Adrenal gland (tissue), 12 donors: ENCODE results near the gene ANGPT4. TPM values are rescaled to one million over a fixed set of nuclear protein-coding genes. Genes with fewer than 3 reads are reported as not detected.

Source experiments
- DNase-seq, 7 donors: peaks; one replicate each; pipeline ENCODE4 v3.0.0-alpha.2; 2019 to 2020
- H3K27ac ChIP-seq, 5 donors: fragments of 200-600 bp; sonication (generic) in 4 of 5; 1 replicate in 3 of 5; 2 replicates in 2 of 5; pipeline versions ENCODE4 v1.5.1 to v1.8.0; 2016 to 2020; ENCODE audit warnings: mild to moderate bottlenecking in 1 of 5
- H3K27me3 ChIP-seq: fragments of 200-600 bp; 2 replicates; pipeline ENCODE4 v1.8.0; 2021
- H3K36me3 ChIP-seq, 2 donors: fragments of 200-600 bp; replicated peaks in 1 of 2; 1 replicate in 1 of 2; 2 replicates in 1 of 2; pipeline versions ENCODE4 v1.5.1 to v1.8.0; 2018 to 2022
- H3K4me1 ChIP-seq, 2 donors: fragments of 200-600 bp; replicated peaks in 1 of 2; 1 replicate in 1 of 2; 2 replicates in 1 of 2; pipeline versions ENCODE4 v1.5.1 to v1.8.0; 2018 to 2021
- H3K4me3 ChIP-seq, 4 donors: fragments of 200-600 bp; sonication (generic) in 3 of 4; one replicate each; pipeline ENCODE4 v1.5.1; 2016 to 2018
- H3K9me3 ChIP-seq, 3 donors: fragments of 200-600 bp; sonication (generic) in 1 of 3; replicated peaks in 1 of 3; 1 replicate in 2 of 3; 2 replicates in 1 of 3; pipeline versions ENCODE4 v1.5.1 to v1.8.0; 2016 to 2021
- POLR2A ChIP-seq, 2 donors: fragments of 450-650 bp; IDR thresholded peaks; one replicate each; pipeline ENCODE4 v1.6.1; 2017; ENCODE audit warnings: antibody characterized with exemption in 2 of 2, mild to moderate bottlenecking in 2 of 2, moderate library complexity in 1 of 2
- WGBS, 4 donors: extraction: QIAGEN DNeasy Blood & Tissue Kit in 2 of 4; methylation state at CpG; one replicate each; pipeline versions ENCODE4 v1.1.5 to v1.1.7; 2013 to 2017; 5-methylcytosine and 5-hydroxymethylcytosine counted together
- intact Hi-C, 2 donors: fragments of 100-400 bp; cut with DNase I; formaldehyde crosslinking; loops; one replicate each; pipeline versions ENCODE4 v1.14.1 to v1.15.0; 2022 to 2023
- polyA plus RNA-seq, 3 donors: library from polyadenylated mRNA; stranded (reverse); fragments of 200-250 nt in 2 of 3; fragments of 350-450 nt in 1 of 3; fragmentation: Illumina TruSeq in 1 of 3; extraction: RNeasy Lipid Tissue Mini Kit (QIAGEN cat#74804) in 1 of 3; gene quantifications; one replicate each; pipeline ENCODE4 v1.2.3, GENCODE V29; 2013 to 2014
- total RNA-seq, 9 donors: library from RNA; depleted of rRNA in 4 of 9; stranded (reverse); fragments of >200 nt in 4 of 9; fragments of 120-200 nt in 1 of 9; fragmentation: NEBNext Ultra II Directional in 1 of 9; extraction: Animal tissue kit (Norgen Biotek cat#: 25700) in 1 of 9; gene quantifications; one replicate each; pipeline versions ENCODE4 v1.1.0 to v1.2.4, GENCODE V29; 2013 to 2023
- TF ChIP-seq, protein P1 (sequence below), 6 experiments: fragments of 450-650 bp in 4 of 6; fragments of 200-600 bp in 2 of 6; sonication (generic) in 1 of 6; IDR thresholded peaks; 1 replicate in 5 of 6; 2 replicates in 1 of 6; pipeline versions ENCODE4 v1.5.1 to v1.8.0; 2016 to 2021; ENCODE audit warnings: antibody characterized with exemption in 6 of 6, mild to moderate bottlenecking in 2 of 6, moderate library complexity in 1 of 6
- donor health status: healthy with polysubstance abuse.
- donor health status: Bipolar disorder and iron deficiency.
- donor health status: DM: yes; HTN: yes; CAD: no.
- donor health status: DM: no; HTN: no; CAD: no.
- donor health status: DM: no; HTN: no; CAD: no.
- donor health status: DM: yes; HTN: yes; CAD: no.

ANGPT4 gene
- total and polyA plus RNA-seq, 12 donors = 0.06 to 1.0 (median 0.27) TPM; not detected in 1

DNA sequence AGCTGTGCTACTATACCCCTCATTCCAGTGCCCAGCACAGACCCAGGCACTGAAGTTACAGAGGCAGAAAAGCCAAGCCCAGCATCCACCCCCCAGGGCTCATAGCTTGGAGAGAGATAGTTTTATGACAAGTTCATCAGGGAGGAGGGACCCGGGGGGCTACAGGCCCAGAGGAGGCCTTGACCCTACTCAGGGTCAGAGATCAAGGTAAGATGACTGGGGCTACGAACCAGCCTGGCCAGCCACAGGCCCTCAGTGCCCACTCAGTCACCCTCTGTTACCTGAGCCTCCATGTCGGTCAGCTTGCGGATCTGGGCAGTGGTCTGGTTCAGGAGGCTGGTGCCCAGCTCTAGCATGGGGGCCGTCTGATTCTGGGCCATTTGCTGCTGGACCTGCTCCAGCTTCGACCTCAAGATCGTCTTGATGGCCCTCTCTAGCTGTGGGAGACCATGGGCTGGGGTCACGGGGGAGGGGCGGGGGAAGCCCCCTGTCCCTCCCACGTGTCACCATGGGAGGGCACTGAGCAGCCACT is 26.1 kb downstream of the ANGPT4 start:
- TF ChIP-seq, protein P1, sequence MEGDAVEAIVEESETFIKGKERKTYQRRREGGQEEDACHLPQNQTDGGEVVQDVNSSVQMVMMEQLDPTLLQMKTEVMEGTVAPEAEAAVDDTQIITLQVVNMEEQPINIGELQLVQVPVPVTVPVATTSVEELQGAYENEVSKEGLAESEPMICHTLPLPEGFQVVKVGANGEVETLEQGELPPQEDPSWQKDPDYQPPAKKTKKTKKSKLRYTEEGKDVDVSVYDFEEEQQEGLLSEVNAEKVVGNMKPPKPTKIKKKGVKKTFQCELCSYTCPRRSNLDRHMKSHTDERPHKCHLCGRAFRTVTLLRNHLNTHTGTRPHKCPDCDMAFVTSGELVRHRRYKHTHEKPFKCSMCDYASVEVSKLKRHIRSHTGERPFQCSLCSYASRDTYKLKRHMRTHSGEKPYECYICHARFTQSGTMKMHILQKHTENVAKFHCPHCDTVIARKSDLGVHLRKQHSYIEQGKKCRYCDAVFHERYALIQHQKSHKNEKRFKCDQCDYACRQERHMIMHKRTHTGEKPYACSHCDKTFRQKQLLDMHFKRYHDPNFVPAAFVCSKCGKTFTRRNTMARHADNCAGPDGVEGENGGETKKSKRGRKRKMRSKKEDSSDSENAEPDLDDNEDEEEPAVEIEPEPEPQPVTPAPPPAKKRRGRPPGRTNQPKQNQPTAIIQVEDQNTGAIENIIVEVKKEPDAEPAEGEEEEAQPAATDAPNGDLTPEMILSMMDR (IDR thresholded peaks at IDR 0.05) = no peak
- no peak for TF ChIP-seq POLR2A (IDR thresholded peaks at IDR 0.05)
- 52 to 73% (median 72%) methylated on average over 6 to 10 of the region's 10 CpGs; no CpG with 5 or more reads in 1 of the 4 donors for WGBS, 4 donors

DNA sequence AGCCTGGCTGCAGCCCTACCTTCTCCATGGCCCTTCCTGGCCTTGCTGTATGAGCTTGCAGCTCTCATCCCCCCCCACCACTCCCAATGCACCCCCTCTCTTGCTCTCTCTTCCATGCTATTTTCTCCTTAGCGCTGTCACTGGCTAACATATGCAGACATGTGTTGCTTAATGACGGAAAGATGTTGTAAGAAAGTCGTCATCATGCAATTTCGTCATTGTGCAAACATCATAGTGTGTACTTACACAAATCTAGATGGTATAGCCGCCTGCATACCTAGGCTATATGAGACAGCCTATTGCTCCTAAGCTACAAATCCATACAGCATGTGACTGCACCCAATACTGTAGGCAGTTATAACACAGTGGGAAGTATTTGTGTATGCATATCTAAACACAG is 27.0 kb downstream of the ANGPT4 start:
- no peak overlapping the region for H3K27ac ChIP-seq
- 74 to 90% (median 81%) methylated on average over 5 of the region's 5 CpGs for WGBS, 4 donors
- H3K4me3 ChIP-seq = no peak overlapping the region
- peaks cover 10% of the 10 kb centered on the region for H3K27me3 ChIP-seq
- no peak for TF ChIP-seq POLR2A (IDR thresholded peaks at IDR 0.05)
- TF ChIP-seq, protein P1 (IDR thresholded peaks at IDR 0.05) = no peak
- no peak for DNase-seq
- peaks cover 0 to 14% of the 10 kb centered on the region in 2 donors for H3K4me1 ChIP-seq
- no peaks in the 10 kb centered on the region for H3K9me3 ChIP-seq
- intact Hi-C loops = no loop called here
- no peaks in the 10 kb centered on the region for H3K36me3 ChIP-seq

More for the DNA sequence above, 26.1 kb downstream of the ANGPT4 start:
- Histone ChIP-seq H3K9me3 (no peaks in the 10 kb centered on the region), H3K4me1 (peaks cover 0 to 14% of the 10 kb centered on the region in 2 donors), H3K36me3 (no peaks in the 10 kb centered on the region), H3K27me3 (peaks cover 4% of the 10 kb centered on the region), H3K4me3 (no peak overlapping the region), H3K27ac (peak overlapping the region in 1 of 5 donors; percentile 22)
- no peak for DNase-seq
- intact Hi-C loops = no loop called here

DNA sequence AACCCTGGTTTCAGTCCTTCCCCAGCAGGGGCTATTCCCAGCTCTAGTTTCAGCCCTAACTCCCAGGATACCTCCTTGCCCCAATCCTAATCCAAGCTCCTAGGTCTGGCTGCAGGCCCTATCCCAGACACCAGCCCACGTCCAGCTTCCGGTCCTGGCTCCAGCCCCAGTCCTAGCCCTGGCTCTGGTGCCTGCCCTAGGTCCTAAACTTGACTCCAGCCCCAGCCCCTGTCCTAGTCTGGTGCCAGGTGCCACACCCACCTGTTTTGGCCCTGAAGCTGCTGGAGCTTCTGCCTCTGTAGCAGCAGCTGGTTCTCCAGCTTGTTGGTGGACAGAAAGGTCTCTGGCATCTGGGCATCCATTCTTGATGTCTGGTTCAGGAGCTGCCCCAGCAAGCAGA is 28.1 kb downstream of the ANGPT4 start:
- no peak overlapping the region for H3K27ac ChIP-seq
- H3K4me1 ChIP-seq = peaks cover 0 to 14% of the 10 kb centered on the region in 2 donors
- intact Hi-C loops = no loop called here
- WGBS, 4 donors = 72 to 86% (median 81%) methylated on average over 2 of the region's 2 CpGs
- TF ChIP-seq POLR2A (IDR thresholded peaks at IDR 0.05) = no peak
- TF ChIP-seq, protein P1 (IDR thresholded peaks at IDR 0.05) = no peak
- peaks cover 10% of the 10 kb centered on the region for H3K27me3 ChIP-seq
- H3K36me3 ChIP-seq = no peaks in the 10 kb centered on the region
- no peak for DNase-seq
- H3K9me3 ChIP-seq = no peaks in the 10 kb centered on the region
- H3K4me3 ChIP-seq = no peak overlapping the region

DNA sequence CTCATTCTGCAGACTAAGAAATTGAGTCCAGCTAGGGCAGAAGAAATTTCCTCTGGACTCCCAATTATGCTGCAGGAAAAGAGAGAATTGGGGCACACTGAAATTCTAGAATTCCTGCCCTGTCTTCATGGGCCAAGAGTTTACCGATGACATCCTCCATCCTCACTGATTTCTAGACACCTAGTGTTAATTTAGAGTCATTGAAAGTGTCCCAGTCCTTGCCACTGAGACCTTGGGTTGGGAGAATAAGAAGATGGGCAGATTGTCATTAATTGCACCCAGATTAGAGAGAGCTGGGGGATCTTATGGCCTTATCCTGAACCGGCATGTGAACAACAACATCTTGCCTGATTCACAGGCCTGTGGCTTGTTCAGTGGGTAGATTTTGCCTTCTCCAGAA is 29.0 kb downstream of the ANGPT4 start:
- intact Hi-C loops = no loop called here
- no peak overlapping the region for H3K27ac ChIP-seq
- DNase-seq = no peak
- no peaks in the 10 kb centered on the region for H3K36me3 ChIP-seq
- no peaks in the 10 kb centered on the region for H3K9me3 ChIP-seq
- WGBS, 4 donors = 87 to 91% (median 89%) methylated on average over 2 of the region's 2 CpGs
- TF ChIP-seq, protein P1 (IDR thresholded peaks at IDR 0.05) = no peak
- no peak for TF ChIP-seq POLR2A (IDR thresholded peaks at IDR 0.05)
- no peak overlapping the region for H3K4me3 ChIP-seq
- peaks cover 0 to 14% of the 10 kb centered on the region in 2 donors for H3K4me1 ChIP-seq
- H3K27me3 ChIP-seq = peaks cover 10% of the 10 kb centered on the region
